Lung (tissue), 12 donors: ENCODE results near the gene CADM3. TPM values are rescaled to one million over a fixed set of nuclear protein-coding genes. Genes with fewer than 3 reads are reported as not detected.

Experiments used
- ATAC-seq: fragments of 200-7000 bp; cut with Tn5 transposase; one replicate; pipeline ENCODE4 v1.9.1; 2020; ENCODE audit warnings: moderate number of reproducible peaks; ENCODE audit not compliant: insufficient read depth, low FRiP score
- DNase-seq, 3 donors: peaks; one replicate each; pipeline ENCODE4 v3.0.0-alpha.2; 2013 to 2017
- H3K27ac ChIP-seq, 2 donors: one replicate each; pipeline ENCODE4 v1.5.1; 2013; ENCODE audit warnings: mild to moderate bottlenecking in 2 of 2, moderate library complexity in 2 of 2, control low read depth in 1 of 2, inconsistent platforms in 1 of 2, low read depth in 1 of 2, low read length in 1 of 2
- H3K27me3 ChIP-seq, 3 donors: one replicate each; pipeline ENCODE4 v1.5.1; 2013; ENCODE audit warnings: low read length in 2 of 3; ENCODE audit not compliant: control insufficient read depth in 3 of 3, insufficient read depth in 3 of 3
- H3K36me3 ChIP-seq, 4 donors: one replicate each; pipeline ENCODE4 v1.5.1; 2013; ENCODE audit warnings: low read length in 4 of 4, mild to moderate bottlenecking in 1 of 4, moderate library complexity in 1 of 4; ENCODE audit not compliant: control insufficient read depth in 4 of 4, insufficient read depth in 4 of 4
- H3K4me1 ChIP-seq, 5 donors: one replicate each; pipeline ENCODE4 v1.5.1; 2013; ENCODE audit warnings: low read length in 5 of 5, mild to moderate bottlenecking in 2 of 5, moderate library complexity in 1 of 5; ENCODE audit not compliant: control insufficient read depth in 5 of 5, insufficient read depth in 5 of 5
- H3K4me3 ChIP-seq: one replicate; pipeline ENCODE4 v1.5.1; 2013; ENCODE audit warnings: mild to moderate bottlenecking, control low read depth, moderate library complexity
- H3K9ac ChIP-seq, 2 donors: one replicate each; pipeline ENCODE4 v1.5.1; 2013; ENCODE audit warnings: low read length in 2 of 2, control low read depth in 1 of 2; ENCODE audit not compliant: insufficient read depth in 1 of 2
- H3K9me3 ChIP-seq, 4 donors: one replicate each; pipeline ENCODE4 v1.5.1; 2013; ENCODE audit warnings: low read length in 3 of 4, mild to moderate bottlenecking in 1 of 4, moderate library complexity in 1 of 4; ENCODE audit not compliant: control insufficient read depth in 4 of 4, insufficient read depth in 3 of 4
- WGBS, 2 donors: extraction: QIAGEN DNeasy Blood & Tissue Kit; methylation state at CpG; one replicate each; pipeline ENCODE4 v1.1.7; 2013; 5-methylcytosine and 5-hydroxymethylcytosine counted together
- polyA plus RNA-seq, 2 donors: library from polyadenylated mRNA; stranded (reverse); fragments of 200-250 nt; gene quantifications; one replicate each; pipeline ENCODE4 v1.2.1, GENCODE V29; 2013
- total RNA-seq, 2 donors: library from RNA; depleted of rRNA in 1 of 2; stranded (reverse); fragments of >200 nt in 1 of 2; gene quantifications; one replicate each; pipeline ENCODE4 v1.2.1, GENCODE V29; 2014 to 2021
- TF ChIP-seq, protein P1 (sequence below): IDR thresholded peaks from 2 replicates; pipeline ENCODE4 v1.5.1; 2012; ENCODE audit warnings: mild to moderate bottlenecking; ENCODE audit errors: control extremely low read depth, extremely low read depth
- donor health status: control.
- donor health status: control.
- donor health status: Bipolar disorder and iron deficiency.
- donor health status: healthy.
- donor health status: DM: yes; HTN: yes; CAD: no.

Gene CADM3
- total and polyA plus RNA-seq, 4 donors: 0.89 to 3.7 (median 2.5) TPM

- Histone ChIP-seq H3K4me3 (no peak overlapping the region), H3K9ac (no peak overlapping the region), H3K27ac (no peak overlapping the region), H3K9me3 (no peaks in the 10 kb centered on the region), H3K27me3 (peaks cover 0 to 3% (median 0%) of the 10 kb centered on the region in 3 donors), H3K36me3 (no peaks in the 10 kb centered on the region), H3K4me1 (peaks cover 0 to 16% (median 0%) of the 10 kb centered on the region in 5 donors)
- WGBS, 2 donors: 35 to 43% methylated on average over 18 of the region's 18 CpGs
- no peak for ATAC-seq
- TF ChIP-seq, protein P1, sequence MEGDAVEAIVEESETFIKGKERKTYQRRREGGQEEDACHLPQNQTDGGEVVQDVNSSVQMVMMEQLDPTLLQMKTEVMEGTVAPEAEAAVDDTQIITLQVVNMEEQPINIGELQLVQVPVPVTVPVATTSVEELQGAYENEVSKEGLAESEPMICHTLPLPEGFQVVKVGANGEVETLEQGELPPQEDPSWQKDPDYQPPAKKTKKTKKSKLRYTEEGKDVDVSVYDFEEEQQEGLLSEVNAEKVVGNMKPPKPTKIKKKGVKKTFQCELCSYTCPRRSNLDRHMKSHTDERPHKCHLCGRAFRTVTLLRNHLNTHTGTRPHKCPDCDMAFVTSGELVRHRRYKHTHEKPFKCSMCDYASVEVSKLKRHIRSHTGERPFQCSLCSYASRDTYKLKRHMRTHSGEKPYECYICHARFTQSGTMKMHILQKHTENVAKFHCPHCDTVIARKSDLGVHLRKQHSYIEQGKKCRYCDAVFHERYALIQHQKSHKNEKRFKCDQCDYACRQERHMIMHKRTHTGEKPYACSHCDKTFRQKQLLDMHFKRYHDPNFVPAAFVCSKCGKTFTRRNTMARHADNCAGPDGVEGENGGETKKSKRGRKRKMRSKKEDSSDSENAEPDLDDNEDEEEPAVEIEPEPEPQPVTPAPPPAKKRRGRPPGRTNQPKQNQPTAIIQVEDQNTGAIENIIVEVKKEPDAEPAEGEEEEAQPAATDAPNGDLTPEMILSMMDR: no peak
- no peak for DNase-seq
Measured at GRCh38 chr1:159200769-159201168, 29.4 kb downstream of the CADM3 start.

GRCh38 chr1:159201642-159202041 lies 30.2 kb downstream of the CADM3 start:
- 13 to 16% methylated on average over 5 of the region's 5 CpGs for WGBS, 2 donors
- H3K9ac ChIP-seq: no peak overlapping the region
- ATAC-seq (no peak), DNase-seq (peak in 1 of 3 donors; percentile 28)
- no peak overlapping the region for H3K4me3 ChIP-seq
- H3K27me3 ChIP-seq: peaks cover 0 to 3% (median 0%) of the 10 kb centered on the region in 3 donors
- TF ChIP-seq, protein P1: no peak
- peak overlapping the region in 1 of 2 donors; percentile 20 for H3K27ac ChIP-seq
- peaks cover 0 to 16% (median 0%) of the 10 kb centered on the region in 5 donors for H3K4me1 ChIP-seq
- H3K36me3 ChIP-seq: no peaks in the 10 kb centered on the region
- no peaks in the 10 kb centered on the region for H3K9me3 ChIP-seq

- H3K27me3 ChIP-seq: peaks cover 0 to 10% (median 6%) of the 10 kb centered on the region in 3 donors
Measured at GRCh38 chr1:159203610-159204009, 32.2 kb downstream of the CADM3 start.

More at GRCh38 chr1:159203610-159204009, 32.2 kb downstream of the CADM3 start:
- Histone ChIP-seq H3K9ac (no peak overlapping the region), H3K9me3 (no peaks in the 10 kb centered on the region), H3K36me3 (no peaks in the 10 kb centered on the region), H3K4me1 (peaks cover 0 to 16% (median 0%) of the 10 kb centered on the region in 5 donors), H3K4me3 (no peak overlapping the region), H3K27ac (no peak overlapping the region)
- TF ChIP-seq, protein P1: no peak
- 48 to 60% methylated on average over 6 of the region's 6 CpGs for WGBS, 2 donors
- DNase-seq (no peak), ATAC-seq (no peak)
